NCI-H1930 (cell line): Measurements from ENCODE around the gene INMT.

Experiments used
- DNase-seq, 2 experiments: peaks; one replicate each; lab custom pipeline; 2025; lab: John Stamatoyannopoulos, UW

The INMT gene

GRCh38 chr7:30787486-30787885, 35.6 kb downstream of the INMT start:
- no peak for DNase-seq

DNA sequence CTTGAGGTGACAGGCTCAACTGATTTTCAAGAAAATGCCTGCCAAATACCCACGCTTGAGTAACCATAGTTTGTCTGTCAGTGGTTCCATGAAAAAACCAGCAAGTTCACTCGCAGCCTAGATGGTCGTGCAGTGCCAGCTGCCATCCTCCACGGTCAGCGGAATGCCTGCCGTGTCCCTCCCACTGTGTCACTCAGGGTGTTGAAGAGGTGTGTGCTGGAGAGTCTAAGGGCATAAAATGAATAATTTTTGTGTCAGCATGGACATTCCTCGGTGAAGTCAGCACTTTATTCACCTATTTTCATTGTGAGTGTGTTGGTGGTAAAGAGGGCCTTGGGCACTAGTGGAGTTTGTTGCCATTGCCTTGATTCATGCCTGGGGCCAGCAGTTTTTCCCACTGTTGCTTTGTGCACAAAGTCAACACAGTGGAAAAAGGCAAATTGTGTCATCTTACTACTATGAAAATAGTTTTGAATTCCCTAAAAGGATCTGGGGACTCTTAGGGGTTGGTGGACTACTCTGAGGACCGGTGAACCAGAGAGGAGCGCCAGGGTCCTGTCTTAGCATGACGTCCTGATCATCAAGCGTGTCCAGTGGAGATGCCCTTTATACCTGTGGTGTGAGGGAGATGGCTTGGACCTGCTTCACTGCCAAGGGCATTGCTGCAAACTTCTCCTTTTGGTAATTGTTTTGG, 36.9 kb downstream of the INMT start:
- no peak for DNase-seq

- DNase-seq: no peak
Measured at GRCh38 chr7:30789334-30789711, 37.4 kb downstream of the INMT start.

GRCh38 chr7:30790356-30790755, 38.4 kb downstream of the INMT start:
- DNase-seq: no peak

DNA sequence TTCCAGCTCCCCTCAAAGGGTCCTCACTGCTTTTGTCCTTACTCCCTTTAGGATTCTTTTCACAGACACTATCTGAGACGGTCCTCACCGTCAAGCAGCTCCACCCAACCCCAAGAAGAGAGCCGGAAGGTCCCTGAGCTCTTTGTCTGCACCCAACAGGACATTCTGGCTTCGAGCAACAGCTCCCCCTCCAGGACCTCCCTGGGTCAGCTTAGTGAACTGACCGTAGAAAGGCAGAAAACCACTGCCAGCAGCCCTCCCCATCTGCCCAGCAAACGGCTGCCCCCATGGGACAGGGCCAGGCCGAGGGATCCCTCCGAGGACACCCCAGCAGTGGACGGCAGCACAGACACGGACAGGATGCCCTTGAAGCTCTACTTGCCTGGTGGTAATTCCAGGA, 39.2 kb downstream of the INMT start:
- DNase-seq: no peak

- DNase-seq: no peak
Measured at GRCh38 chr7:30795161-30795948, 43.4 kb downstream of the INMT start.

DNA sequence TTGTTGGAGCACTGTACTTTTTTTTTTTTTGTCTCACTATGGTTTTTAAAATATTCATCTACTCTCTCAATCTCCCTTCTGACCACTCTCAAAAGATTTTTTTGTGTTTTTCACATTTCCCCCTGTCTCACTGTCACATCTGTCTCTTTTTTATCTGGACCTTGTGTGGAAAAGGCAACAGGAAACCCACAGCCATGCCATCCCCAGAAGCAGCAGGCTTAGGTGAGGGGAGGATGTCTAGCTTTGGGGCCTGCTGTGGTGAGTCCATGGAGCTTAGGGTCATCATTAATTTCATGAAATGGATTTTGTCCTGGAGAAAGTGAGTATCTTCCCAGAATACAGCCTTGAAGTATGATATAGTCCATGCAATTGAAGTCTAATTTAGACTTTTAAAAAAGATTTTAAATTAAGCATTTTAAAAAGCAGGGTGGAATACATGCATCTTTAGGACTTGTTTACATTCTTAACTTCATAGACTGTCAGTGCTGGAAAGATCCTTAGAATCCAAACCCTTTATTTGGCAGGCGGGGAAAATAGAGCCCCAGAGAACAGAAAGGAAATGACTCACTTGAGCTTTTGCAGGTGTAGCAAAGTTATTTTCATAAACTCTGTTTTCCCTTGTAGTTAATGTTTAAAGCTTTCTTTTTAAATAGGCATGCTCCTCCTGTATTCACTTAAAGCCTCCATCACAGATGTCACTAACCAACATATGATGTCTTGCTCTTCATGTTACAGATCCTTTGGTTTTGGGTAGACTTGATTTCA, 44.4 kb downstream of the INMT start:
- no peak for DNase-seq

DNA sequence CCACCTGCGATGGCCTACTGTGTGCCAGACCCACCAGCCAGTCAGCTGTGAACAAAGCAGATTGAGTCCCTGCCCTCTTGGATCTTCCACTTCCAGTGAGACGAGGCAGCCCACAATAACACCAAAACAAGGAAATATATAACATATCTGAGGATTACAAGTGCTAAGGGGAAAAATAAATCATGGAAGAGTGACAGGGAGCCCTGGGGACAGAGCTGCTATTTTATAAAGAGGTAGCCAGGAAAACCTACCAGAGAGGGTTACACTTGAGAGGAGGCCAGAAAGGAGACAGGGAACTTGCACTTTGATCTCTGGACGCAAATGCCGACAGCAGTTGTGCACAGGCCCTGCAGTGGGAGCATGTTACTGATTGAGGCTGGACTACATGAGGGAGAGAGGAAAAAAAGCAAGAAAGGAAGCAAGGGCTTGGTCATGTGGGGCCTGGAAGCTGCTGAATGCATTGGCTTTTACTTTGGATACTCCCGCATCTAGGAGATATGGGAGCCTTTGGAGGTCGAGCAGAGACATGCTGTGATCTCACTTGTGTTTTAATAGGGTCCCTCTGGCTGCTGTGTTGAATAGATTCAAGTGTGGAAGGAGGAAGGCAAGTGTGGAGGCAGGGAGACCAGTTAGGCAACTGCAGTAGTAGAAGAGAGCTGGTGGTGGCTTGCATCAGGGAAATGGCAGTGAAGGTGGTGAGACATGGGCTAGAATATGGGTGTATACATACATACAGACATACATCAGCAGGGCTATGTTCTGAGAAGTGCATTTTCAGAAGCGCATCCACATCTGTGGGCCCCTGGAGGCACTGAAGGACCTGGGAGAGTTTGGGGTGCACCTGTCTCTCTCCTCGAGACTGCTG, 45.5 kb downstream of the INMT start:
- no peak for DNase-seq

GRCh38 chr7:30799206-30799975, 47.5 kb downstream of the INMT start:
- no peak for DNase-seq

GRCh38 chr7:30799976-30800661, 48.2 kb downstream of the INMT start:
- DNase-seq: no peak

DNA sequence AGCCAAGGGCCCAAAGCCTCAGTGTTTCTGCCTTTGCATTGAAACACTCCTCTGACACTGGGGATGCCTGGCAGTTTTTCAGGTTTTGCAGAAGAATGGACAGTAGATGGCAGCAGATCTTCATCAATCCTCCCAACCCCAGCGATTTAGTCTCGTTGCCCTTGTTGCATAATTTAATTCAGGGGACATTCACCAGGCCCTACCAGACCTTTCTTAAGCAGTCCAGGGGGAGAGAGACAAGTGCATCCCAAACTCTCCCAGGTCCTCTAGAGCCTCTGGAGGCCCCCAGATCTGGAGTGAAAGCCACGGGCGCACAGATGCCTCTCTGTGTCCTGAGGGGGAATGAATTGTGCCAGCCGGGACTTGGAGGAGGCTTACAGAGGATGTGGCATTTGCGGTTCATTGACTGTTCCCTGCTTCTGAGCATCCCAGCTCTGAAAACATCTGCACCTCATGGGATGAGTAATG, 48.9 kb downstream of the INMT start:
- DNase-seq: peak in 1 of 2 experiments; percentile 35

GRCh38 chr7:30802812-30803211, 50.9 kb downstream of the INMT start:
- no peak for DNase-seq

DNA sequence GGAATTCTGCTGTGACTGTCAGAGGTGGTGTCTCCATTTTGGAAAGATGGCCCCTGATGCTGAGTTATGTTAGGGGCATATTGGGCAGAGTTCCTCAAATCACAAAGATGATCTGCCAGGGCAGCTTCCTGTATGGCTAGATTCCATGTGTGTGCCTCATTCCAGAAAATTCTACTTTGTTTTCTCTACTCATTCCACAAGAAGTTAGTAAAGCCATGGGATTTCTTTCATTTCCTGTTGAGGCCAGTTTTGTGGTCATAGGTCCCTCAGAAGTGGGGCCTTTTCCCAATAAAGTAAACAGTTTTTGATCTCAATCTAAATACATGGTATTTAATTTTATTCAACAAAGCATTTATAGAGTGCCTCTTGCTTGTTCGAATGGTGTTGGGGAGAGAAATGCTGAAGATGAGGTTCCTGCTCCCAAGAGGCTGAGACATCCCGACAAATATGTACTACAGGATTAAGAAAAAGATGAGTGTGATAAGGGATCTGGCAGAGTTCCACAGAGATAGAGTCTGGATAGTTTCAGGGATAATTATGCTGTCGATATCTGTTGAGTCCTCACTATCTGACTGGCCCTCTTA, 52.2 kb downstream of the INMT start:
- no peak for DNase-seq

GRCh38 chr7:30805081-30805691, 53.3 kb downstream of the INMT start:
- no peak for DNase-seq

DNA sequence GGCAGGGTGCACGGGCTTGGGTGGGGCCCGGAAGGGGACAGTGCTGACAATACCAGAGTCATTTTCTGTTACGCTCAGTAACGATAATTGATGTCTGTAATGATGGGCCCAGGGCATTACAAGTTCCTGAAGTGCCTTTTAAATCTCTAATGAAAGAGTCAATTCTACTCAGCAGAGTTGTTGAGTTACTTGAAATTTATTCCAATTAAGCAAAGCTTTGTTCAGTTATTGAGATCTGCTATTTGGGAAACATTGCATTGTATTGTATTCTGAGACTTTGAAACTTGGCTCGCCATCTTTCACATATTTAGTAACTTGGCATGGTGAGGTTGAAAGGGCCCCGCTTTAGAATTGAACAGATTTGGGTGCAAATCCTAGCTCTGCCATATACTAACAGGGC, 54.0 kb downstream of the INMT start:
- DNase-seq: no peak
